GM12892 (cell line): ENCODE measurements around the gene CERS6.

ENCODE experiments used
- POLR2A ChIP-seq: IDR thresholded peaks from 2 replicates; pipeline ENCODE4 v1.6.1; 2011; ENCODE audit warnings: low read depth, low read length, control low read depth
- POLR2AphosphoS5 ChIP-seq: IDR thresholded peaks from 2 replicates; pipeline ENCODE4 v1.6.1; 2011; ENCODE audit warnings: low read depth, low read length, control low read depth

DNA sequence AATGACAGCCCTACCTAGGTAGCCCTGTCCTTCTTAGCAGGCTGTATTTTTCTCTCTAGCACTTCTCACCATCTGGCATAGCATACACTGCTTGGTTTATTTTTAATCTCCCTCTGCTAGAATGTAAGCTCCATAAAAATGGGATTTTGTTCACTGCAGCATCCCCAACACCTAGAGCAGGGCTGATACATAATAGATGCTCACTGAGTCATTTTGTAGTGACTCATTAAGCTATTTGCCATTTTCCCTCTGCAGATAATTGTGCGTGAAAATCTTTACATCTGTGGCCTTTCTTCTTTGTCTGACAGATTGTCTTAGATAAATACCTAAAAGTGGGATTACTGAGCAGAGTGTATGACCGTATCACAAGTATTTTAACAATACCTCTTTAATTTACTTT lies 82.5 kb downstream of the CERS6 start:
- TF ChIP-seq POLR2A: no peak
- no peak for TF ChIP-seq POLR2AphosphoS5
